Measurements from ENCODE around the gene TAS2R41. TPM values are rescaled to one million over a fixed set of nuclear protein-coding genes. Genes with fewer than 3 reads are reported as not detected.

Gene TAS2R41
- total RNA-seq, 4 donors from 2014 or later: 0.70 TPM; not detected in 3

DNA sequence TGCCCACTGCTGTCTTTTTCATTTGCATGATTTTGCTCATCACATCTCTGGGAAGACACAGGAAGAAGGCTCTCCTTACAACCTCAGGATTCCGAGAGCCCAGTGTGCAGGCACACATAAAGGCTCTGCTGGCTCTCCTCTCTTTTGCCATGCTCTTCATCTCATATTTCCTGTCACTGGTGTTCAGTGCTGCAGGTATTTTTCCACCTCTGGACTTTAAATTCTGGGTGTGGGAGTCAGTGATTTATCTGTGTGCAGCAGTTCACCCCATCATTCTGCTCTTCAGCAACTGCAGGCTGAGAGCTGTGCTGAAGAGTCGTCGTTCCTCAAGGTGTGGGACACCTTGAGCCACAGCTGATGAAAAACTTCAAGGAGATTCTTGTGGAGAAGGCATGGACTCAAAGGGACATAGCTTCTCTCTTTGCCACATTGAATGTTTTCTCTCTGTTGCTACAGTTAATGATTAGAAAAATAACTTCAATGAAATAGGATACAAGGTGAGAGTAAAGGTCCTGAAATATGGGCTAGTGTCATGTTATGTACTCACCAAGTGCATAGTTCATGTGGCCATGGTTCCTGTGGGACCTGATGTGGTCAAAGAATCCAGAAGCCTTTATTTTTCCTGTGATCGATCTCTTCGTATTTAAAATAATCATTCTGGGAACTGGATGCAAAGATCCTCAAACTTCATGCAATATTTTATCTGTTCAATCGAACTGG lies 33.5 kb upstream of the TAS2R41 start:
- no peak for DNase-seq
- no peaks in the 10 kb centered on the region for H3K4me1 ChIP-seq
- intact Hi-C loops (cut with DNase I): no loop called here
- H3K36me3 ChIP-seq: no peaks in the 10 kb centered on the region
- peaks cover 0 to 8% (median 0%) of the 10 kb centered on the region in 4 donors for H3K27me3 ChIP-seq
- no peak overlapping the region for H3K27ac ChIP-seq
- H3K4me3 ChIP-seq: no peak overlapping the region
- TF ChIP-seq POLR2A (IDR thresholded peaks at IDR 0.05): no peak
- no peak for TF ChIP-seq CTCF (IDR thresholded peaks at IDR 0.05)
- no peaks in the 10 kb centered on the region for H3K9me3 ChIP-seq
- WGBS, 2 donors: 83 to 92% methylated on average over 6 of the region's 6 CpGs

- Histone ChIP-seq H3K27ac (no peak overlapping the region), H3K9me3 (no peaks in the 10 kb centered on the region), H3K27me3 (peaks cover 0 to 8% (median 0%) of the 10 kb centered on the region in 4 donors), H3K4me1 (no peaks in the 10 kb centered on the region), H3K4me3 (no peak overlapping the region), H3K36me3 (no peaks in the 10 kb centered on the region)
- WGBS, 2 donors: 87 to 88% methylated on average over 1 of the region's 1 CpG
- no peak for TF ChIP-seq POLR2A (IDR thresholded peaks at IDR 0.05)
- no peak for TF ChIP-seq CTCF (IDR thresholded peaks at IDR 0.05)
- no peak for DNase-seq
- intact Hi-C loops (cut with DNase I): no loop called here
Observed at GRCh38 chr7:143444785-143445184, 32.9 kb upstream of the TAS2R41 start.

DNA sequence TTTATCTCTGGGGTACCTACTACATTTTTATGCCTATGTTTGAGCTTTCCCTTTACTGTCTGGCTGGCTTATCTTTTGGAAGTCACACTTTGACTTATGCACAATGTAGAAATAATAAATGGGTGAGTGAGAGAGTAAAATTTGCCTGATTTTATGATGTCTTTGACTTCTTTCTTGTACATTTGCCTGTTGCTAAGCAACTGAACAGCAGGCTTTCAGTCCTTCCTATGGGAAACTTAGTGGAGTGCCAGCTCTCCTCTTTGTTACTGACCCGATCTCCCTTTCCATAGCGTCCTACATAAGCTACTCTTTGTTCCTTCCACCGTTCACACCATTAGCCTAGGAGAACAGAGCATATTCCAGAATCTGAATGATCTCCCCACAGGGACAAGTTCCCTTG lies 30.2 kb upstream of the TAS2R41 start:
- TF ChIP-seq CTCF (IDR thresholded peaks at IDR 0.05) (no peak), POLR2A (IDR thresholded peaks at IDR 0.05) (no peak)
- H3K4me3 ChIP-seq: no peak overlapping the region
- DNase-seq: no peak
- H3K27me3 ChIP-seq: peaks cover 0 to 8% (median 0%) of the 10 kb centered on the region in 4 donors
- H3K4me1 ChIP-seq: no peaks in the 10 kb centered on the region
- H3K9me3 ChIP-seq: no peaks in the 10 kb centered on the region
- intact Hi-C loops (cut with DNase I): no loop called here
- no peaks in the 10 kb centered on the region for H3K36me3 ChIP-seq
- H3K27ac ChIP-seq: no peak overlapping the region
- 50 to 68% methylated on average over 3 of the region's 3 CpGs for WGBS, 2 donors

DNA sequence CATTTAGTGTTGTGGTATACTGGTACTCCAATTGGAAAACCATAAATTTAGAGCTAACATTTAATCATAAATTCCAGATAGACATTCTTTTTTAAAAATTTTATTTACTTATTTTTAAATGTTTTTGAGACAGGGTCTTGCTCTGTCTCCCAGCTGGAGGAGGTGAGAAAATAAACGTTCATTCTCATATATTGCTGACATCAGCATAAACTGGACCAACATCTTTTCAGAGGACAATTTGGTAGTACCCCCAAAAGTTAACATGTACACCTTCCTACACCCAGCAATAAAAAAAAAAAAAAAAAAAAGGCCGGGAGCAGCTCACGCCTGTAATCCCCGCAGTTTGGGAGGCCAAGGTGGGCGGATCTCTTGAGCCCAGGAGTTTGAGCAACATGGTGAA lies 29.2 kb upstream of the TAS2R41 start:
- H3K27ac ChIP-seq: no peak overlapping the region
- TF ChIP-seq POLR2A (IDR thresholded peaks at IDR 0.05): no peak
- TF ChIP-seq CTCF (IDR thresholded peaks at IDR 0.05): no peak
- H3K27me3 ChIP-seq: peaks cover 0 to 8% (median 0%) of the 10 kb centered on the region in 4 donors
- no peaks in the 10 kb centered on the region for H3K9me3 ChIP-seq
- no peaks in the 10 kb centered on the region for H3K36me3 ChIP-seq
- 80 to 96% methylated on average over 5 of the region's 5 CpGs for WGBS, 2 donors
- H3K4me1 ChIP-seq: peaks cover 0 to 3% (median 0%) of the 10 kb centered on the region in 3 donors
- DNase-seq: no peak
- no peak overlapping the region for H3K4me3 ChIP-seq
- intact Hi-C loops (cut with DNase I): no loop called here

GRCh38 chr7:143449793-143450192 lies 27.9 kb upstream of the TAS2R41 start:
- Histone ChIP-seq H3K36me3 (no peaks in the 10 kb centered on the region), H3K27me3 (peaks cover 0 to 8% (median 0%) of the 10 kb centered on the region in 4 donors), H3K4me1 (peaks cover 0 to 16% (median 0%) of the 10 kb centered on the region in 3 donors), H3K9me3 (no peaks in the 10 kb centered on the region), H3K27ac (no peak overlapping the region), H3K4me3 (no peak overlapping the region)
- no peak for TF ChIP-seq POLR2A (IDR thresholded peaks at IDR 0.05)
- intact Hi-C loops (cut with DNase I): no loop called here
- no peak for DNase-seq
- 76 to 84% methylated on average over 3 of the region's 3 CpGs for WGBS, 2 donors
